ENCODE data around the gene ZNF600. TPM values are rescaled to one million over a fixed set of nuclear protein-coding genes. Genes with fewer than 3 reads are reported as not detected.
"Not testable (repeated sequence)": the region's sequence is repeated elsewhere in the genome, so short reads cannot be mapped to it uniquely, and the experiment has no call there.

The ZNF600 gene
- total RNA-seq, 1 donor from 2014 or later = 4.8 TPM

GRCh38 chr19:52809801-52810200 lies 23.2 kb upstream of the ZNF600 start:
- TF ChIP-seq, protein P1, sequence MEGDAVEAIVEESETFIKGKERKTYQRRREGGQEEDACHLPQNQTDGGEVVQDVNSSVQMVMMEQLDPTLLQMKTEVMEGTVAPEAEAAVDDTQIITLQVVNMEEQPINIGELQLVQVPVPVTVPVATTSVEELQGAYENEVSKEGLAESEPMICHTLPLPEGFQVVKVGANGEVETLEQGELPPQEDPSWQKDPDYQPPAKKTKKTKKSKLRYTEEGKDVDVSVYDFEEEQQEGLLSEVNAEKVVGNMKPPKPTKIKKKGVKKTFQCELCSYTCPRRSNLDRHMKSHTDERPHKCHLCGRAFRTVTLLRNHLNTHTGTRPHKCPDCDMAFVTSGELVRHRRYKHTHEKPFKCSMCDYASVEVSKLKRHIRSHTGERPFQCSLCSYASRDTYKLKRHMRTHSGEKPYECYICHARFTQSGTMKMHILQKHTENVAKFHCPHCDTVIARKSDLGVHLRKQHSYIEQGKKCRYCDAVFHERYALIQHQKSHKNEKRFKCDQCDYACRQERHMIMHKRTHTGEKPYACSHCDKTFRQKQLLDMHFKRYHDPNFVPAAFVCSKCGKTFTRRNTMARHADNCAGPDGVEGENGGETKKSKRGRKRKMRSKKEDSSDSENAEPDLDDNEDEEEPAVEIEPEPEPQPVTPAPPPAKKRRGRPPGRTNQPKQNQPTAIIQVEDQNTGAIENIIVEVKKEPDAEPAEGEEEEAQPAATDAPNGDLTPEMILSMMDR (IDR thresholded peaks at IDR 0.05) = no peak
- H3K4me3 ChIP-seq = no peak overlapping the region
- peaks cover 37 to 66% of the 10 kb centered on the region in 2 donors for H3K36me3 ChIP-seq

DNA sequence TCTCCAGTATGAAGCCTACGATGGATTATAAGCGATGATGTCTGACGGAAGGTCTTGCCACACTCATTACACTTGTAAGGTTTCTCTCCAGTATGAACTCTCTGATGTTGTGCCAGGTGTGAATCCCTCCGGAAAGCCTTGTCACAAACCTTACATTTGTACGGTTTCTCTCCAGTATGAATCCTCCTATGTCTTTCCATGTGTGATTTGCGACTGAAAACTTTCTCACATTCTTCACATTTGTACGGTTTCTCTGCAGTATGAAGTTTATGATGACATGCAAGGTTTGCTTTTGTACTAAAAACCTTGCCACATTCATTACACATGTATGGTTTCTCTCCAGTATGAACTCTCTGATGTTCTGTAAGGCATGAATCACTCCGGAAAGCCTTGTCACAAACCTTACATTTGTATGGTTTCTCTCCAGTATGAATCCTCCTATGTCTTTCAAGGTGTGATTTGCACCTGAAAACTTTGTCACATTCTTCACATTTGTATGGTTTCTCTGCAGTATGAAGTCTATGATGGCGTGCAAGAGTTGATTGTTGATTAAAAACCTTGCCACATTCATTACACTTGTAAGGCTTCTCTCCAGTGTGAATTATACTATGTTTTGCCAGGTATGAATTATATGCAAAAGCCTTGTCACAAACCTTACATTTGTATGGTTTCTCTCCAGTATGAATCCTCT lies 13.5 kb upstream of the ZNF600 start:
- H3K27ac ChIP-seq; DNase-seq (ENCODE audit: low spot score in 2 of 2); intact Hi-C loops (cut with DNase I); H3K4me1 ChIP-seq; H3K27me3 ChIP-seq; H3K4me3 ChIP-seq: not testable (repeated sequence)
- peaks cover 52 to 63% of the 10 kb centered on the region in 2 donors for H3K36me3 ChIP-seq
- peaks cover 82 to 100% of the 10 kb centered on the region in 2 donors for H3K9me3 ChIP-seq

More at GRCh38 chr19:52809801-52810200, 23.2 kb upstream of the ZNF600 start:
- intact Hi-C loops (cut with DNase I) = no loop called here
- Histone ChIP-seq H3K4me1 (no peaks in the 10 kb centered on the region), H3K27ac (no peak overlapping the region), H3K9me3 (peaks cover 14 to 40% of the 10 kb centered on the region in 2 donors), H3K27me3 (no peaks in the 10 kb centered on the region)
- no peak for DNase-seq (ENCODE audit: low spot score in 2 of 2)

DNA sequence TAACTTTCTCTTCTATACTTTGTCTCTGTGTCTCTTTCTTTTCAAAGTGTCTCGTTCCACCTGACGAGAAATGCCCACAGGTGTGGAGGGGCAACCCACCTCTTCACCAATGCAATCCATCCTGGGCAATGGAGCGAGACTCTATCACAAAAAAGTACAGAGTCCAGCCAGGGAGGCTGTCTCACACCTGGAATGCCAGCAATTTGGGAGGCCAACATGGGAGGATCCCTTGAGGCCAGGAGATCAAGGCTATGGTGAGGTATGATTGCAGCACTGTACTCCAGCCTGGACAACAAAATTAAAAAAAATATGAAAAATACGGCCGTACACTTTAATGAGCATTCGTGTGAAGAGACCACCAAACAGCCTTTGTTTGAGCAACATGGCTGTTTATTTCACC lies 2.8 kb upstream of the ZNF600 start:
- H3K27me3 ChIP-seq = no peaks in the 10 kb centered on the region
- no peak overlapping the region for H3K27ac ChIP-seq
- intact Hi-C loops (cut with DNase I) = loop anchor here (5.0 to 10.0 kb wide), 2 partner anchors 68 to 155 kb away; partner anchors contain the start of gene ZNF468
- no peaks in the 10 kb centered on the region for H3K36me3 ChIP-seq
- no peak for DNase-seq (ENCODE audit: low spot score in 2 of 2)
- TF ChIP-seq, protein P1 (IDR thresholded peaks at IDR 0.05) = no peak
- H3K4me3 ChIP-seq = no peak overlapping the region
- no peaks in the 10 kb centered on the region for H3K4me1 ChIP-seq
- peaks cover 2 to 4% of the 10 kb centered on the region in 2 donors for H3K9me3 ChIP-seq

DNA sequence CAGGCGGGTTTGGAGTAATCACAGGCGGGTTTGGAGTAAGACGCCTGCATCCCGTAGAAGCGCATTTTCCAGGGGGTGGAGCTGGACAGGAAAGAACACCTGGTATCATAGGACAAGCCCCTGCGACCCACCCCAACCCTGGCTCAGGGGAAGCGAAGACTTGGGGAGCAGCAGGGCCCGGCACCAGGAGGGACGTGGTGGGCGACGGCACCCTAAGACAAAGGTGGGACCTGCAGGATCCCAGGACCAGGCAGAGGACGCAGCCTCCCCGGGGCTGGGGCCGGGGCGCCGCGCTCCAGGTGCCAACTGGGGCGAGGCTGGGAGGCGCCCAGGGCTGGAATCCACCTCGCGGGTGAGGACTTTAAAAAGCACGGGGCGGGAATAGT lies 520 bp downstream of the ZNF600 start:
- Histone ChIP-seq H3K27me3 (no peaks in the 10 kb centered on the region), H3K4me1 (no peaks in the 10 kb centered on the region), H3K9me3 (no peaks in the 10 kb centered on the region), H3K4me3 (peak overlapping the region; percentile 48 to 84), H3K27ac (peak overlapping the region; percentile 79 to 85), H3K36me3 (peaks cover 0 to 8% of the 10 kb centered on the region in 2 donors)
- TF ChIP-seq, protein P1 (IDR thresholded peaks at IDR 0.05) = no peak
- DNase-seq (ENCODE audit: low spot score in 2 of 2) = no peak
- intact Hi-C loops (cut with DNase I) = loop anchor here (2.0 to 10.0 kb wide), 3 partner anchors 51 to 159 kb away; partner anchors contain the start of genes ZNF468 and ZNF611

- peak overlapping the region; percentile 48 to 84 for H3K4me3 ChIP-seq
- H3K36me3 ChIP-seq = peaks cover 0 to 13% of the 10 kb centered on the region in 2 donors
- TF ChIP-seq, protein P1 (IDR thresholded peaks at IDR 0.05) = no peak
- intact Hi-C loops (cut with DNase I) = loop anchor here (5.0 to 10.0 kb wide), 2 partner anchors 72 to 159 kb away; partner anchors contain the start of gene ZNF468
- no peaks in the 10 kb centered on the region for H3K4me1 ChIP-seq
- peak overlapping the region; percentile 79 to 85 for H3K27ac ChIP-seq
- DNase-seq (ENCODE audit: low spot score in 2 of 2) = no peak
- H3K9me3 ChIP-seq = no peaks in the 10 kb centered on the region
- no peaks in the 10 kb centered on the region for H3K27me3 ChIP-seq
These were observed 1.1 kb downstream of the ZNF600 start for GRCh38 chr19:52785506-52785905.

DNA sequence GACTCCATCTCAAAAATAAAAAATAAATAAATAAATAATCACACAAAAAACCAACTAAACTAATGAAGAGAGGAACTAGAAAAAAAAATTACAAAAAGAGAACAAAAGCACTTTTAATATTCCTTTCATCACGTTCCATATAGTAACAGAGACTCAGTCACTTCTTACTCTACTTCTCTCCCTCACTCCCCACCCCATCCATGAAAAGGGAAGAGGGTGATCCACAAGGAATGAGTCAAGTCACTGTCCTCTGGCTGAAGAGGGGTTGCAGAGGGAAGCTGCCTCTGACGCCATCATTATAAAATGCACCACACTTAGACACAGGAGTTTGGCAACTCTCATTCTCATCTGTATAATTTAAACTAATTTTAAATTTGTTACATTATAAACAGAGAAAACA lies 3.7 kb downstream of the ZNF600 start:
- H3K9me3 ChIP-seq; H3K27me3 ChIP-seq; H3K27ac ChIP-seq; DNase-seq (ENCODE audit: low spot score in 2 of 2); H3K4me1 ChIP-seq; H3K4me3 ChIP-seq: not testable (repeated sequence)
- intact Hi-C loops (cut with DNase I) = loop anchor here (10.0 kb wide), 1 partner anchor 162 kb away; no protein-coding TSS in a partner anchor
- H3K36me3 ChIP-seq = peaks cover 2 to 33% of the 10 kb centered on the region in 2 donors

All from ascending aorta (tissue), 2 donors.